GM12874 (cell line): ENCODE results near the gene C2CD2.

Experiments
- CTCF ChIP-seq: IDR thresholded peaks from 2 replicates; pipeline ENCODE4 v1.5.1; 2011; ENCODE audit warnings: low read depth, mild to moderate bottlenecking, control low read depth, low read length, moderate library complexity; ENCODE audit not compliant: insufficient read depth

C2CD2 gene

GRCh38 chr21:41948078-41948895, 5.5 kb downstream of the C2CD2 start:
- no peak for TF ChIP-seq CTCF

GRCh38 chr21:41945982-41946381, 7.8 kb downstream of the C2CD2 start:
- no peak for TF ChIP-seq CTCF

- no peak for TF ChIP-seq CTCF
These were observed 10.0 kb downstream of the C2CD2 start for GRCh38 chr21:41943851-41944250.

- no peak for TF ChIP-seq CTCF
These were observed 11.4 kb downstream of the C2CD2 start for GRCh38 chr21:41942457-41942856.

- no peak for TF ChIP-seq CTCF
These were observed 11.9 kb downstream of the C2CD2 start for GRCh38 chr21:41941941-41942340.

GRCh38 chr21:41940431-41940830, 13.4 kb downstream of the C2CD2 start:
- no peak for TF ChIP-seq CTCF

- no peak for TF ChIP-seq CTCF
These were observed 14.4 kb downstream of the C2CD2 start for GRCh38 chr21:41939391-41939790.
